ENCODE data around the gene UBE2H.
A peak's percentile ranks its signal among the peaks of the same experiment; 100 is the strongest.

The UBE2H gene

GRCh38 chr7:129804890-129805719, 147.7 kb downstream of the UBE2H start:
- H3K4me1 ChIP-seq (ENCODE audit: insufficient read depth, insufficient read length) = peaks cover 7% of the 10 kb centered on the region
- H3K36me3 ChIP-seq (ENCODE audit: insufficient read depth, insufficient read length, low read length) = no peaks in the 10 kb centered on the region
- DNase-seq (ENCODE audit: low read depth, low spot score) = no peak
- no peaks in the 10 kb centered on the region for H3K27me3 ChIP-seq (ENCODE audit: insufficient read depth, insufficient read length)
- no peak overlapping the region for H3K4me3 ChIP-seq (ENCODE audit: insufficient read length, low read depth)
- TF ChIP-seq SUZ12 (IDR thresholded peaks at IDR 0.05; ENCODE audit: extremely low read depth, insufficient read depth, insufficient read length) (no peak), YY1 (IDR thresholded peaks at IDR 0.05; ENCODE audit: insufficient read depth, insufficient read length) (no peak), ZNF274 (IDR thresholded peaks at IDR 0.05; ENCODE audit: low read depth, low read length) (no peak)
- no peak overlapping the region for H3K9ac ChIP-seq (ENCODE audit: insufficient read length, low read depth)
- no peaks in the 10 kb centered on the region for H3K9me3 ChIP-seq (ENCODE audit: insufficient read depth, low read length)

GRCh38 chr7:129804111-129804889, 148.5 kb downstream of the UBE2H start:
- Histone ChIP-seq H3K27me3 (ENCODE audit: insufficient read depth, insufficient read length) (no peaks in the 10 kb centered on the region), H3K9ac (ENCODE audit: insufficient read length, low read depth) (no peak overlapping the region), H3K4me3 (ENCODE audit: insufficient read length, low read depth) (no peak overlapping the region), H3K9me3 (ENCODE audit: insufficient read depth, low read length) (no peaks in the 10 kb centered on the region), H3K36me3 (ENCODE audit: insufficient read depth, insufficient read length, low read length) (no peaks in the 10 kb centered on the region), H3K4me1 (ENCODE audit: insufficient read depth, insufficient read length) (peaks cover 10% of the 10 kb centered on the region)
- TF ChIP-seq SUZ12 (IDR thresholded peaks at IDR 0.05; ENCODE audit: extremely low read depth, insufficient read depth, insufficient read length) (no peak), ZNF274 (IDR thresholded peaks at IDR 0.05; ENCODE audit: low read depth, low read length) (no peak), YY1 (IDR thresholded peaks at IDR 0.05; ENCODE audit: insufficient read depth, insufficient read length) (no peak)
- DNase-seq (ENCODE audit: low read depth, low spot score) = no peak

- Histone ChIP-seq H3K9ac (ENCODE audit: insufficient read length, low read depth) (peak overlapping the region; percentile 32), H3K4me1 (ENCODE audit: insufficient read depth, insufficient read length) (peaks cover 10% of the 10 kb centered on the region), H3K9me3 (ENCODE audit: insufficient read depth, low read length) (no peaks in the 10 kb centered on the region), H3K27me3 (ENCODE audit: insufficient read depth, insufficient read length) (no peaks in the 10 kb centered on the region), H3K4me3 (ENCODE audit: insufficient read length, low read depth) (no peak overlapping the region), H3K36me3 (ENCODE audit: insufficient read depth, insufficient read length, low read length) (no peaks in the 10 kb centered on the region)
- no peak for DNase-seq (ENCODE audit: low read depth, low spot score)
- TF ChIP-seq SUZ12 (IDR thresholded peaks at IDR 0.05; ENCODE audit: extremely low read depth, insufficient read depth, insufficient read length) (no peak), ZNF274 (IDR thresholded peaks at IDR 0.05; ENCODE audit: low read depth, low read length) (no peak), YY1 (IDR thresholded peaks at IDR 0.05; ENCODE audit: insufficient read depth, insufficient read length) (no peak)
These were observed 149.1 kb downstream of the UBE2H start for GRCh38 chr7:129803546-129804081.

- Histone ChIP-seq H3K4me3 (ENCODE audit: insufficient read length, low read depth) (no peak overlapping the region), H3K27me3 (ENCODE audit: insufficient read depth, insufficient read length) (no peaks in the 10 kb centered on the region), H3K9ac (ENCODE audit: insufficient read length, low read depth) (no peak overlapping the region), H3K36me3 (ENCODE audit: insufficient read depth, insufficient read length, low read length) (no peaks in the 10 kb centered on the region), H3K9me3 (ENCODE audit: insufficient read depth, low read length) (no peaks in the 10 kb centered on the region), H3K4me1 (ENCODE audit: insufficient read depth, insufficient read length) (peaks cover 10% of the 10 kb centered on the region)
- DNase-seq (ENCODE audit: low read depth, low spot score) = no peak
- no peak for TF ChIP-seq SUZ12 (IDR thresholded peaks at IDR 0.05; ENCODE audit: extremely low read depth, insufficient read depth, insufficient read length)
- TF ChIP-seq YY1 (IDR thresholded peaks at IDR 0.05; ENCODE audit: insufficient read depth, insufficient read length) = no peak
- no peak for TF ChIP-seq ZNF274 (IDR thresholded peaks at IDR 0.05; ENCODE audit: low read depth, low read length)
These were observed 150.9 kb downstream of the UBE2H start for GRCh38 chr7:129801882-129802281.

GRCh38 chr7:129800901-129801300, 151.9 kb downstream of the UBE2H start:
- no peaks in the 10 kb centered on the region for H3K36me3 ChIP-seq (ENCODE audit: insufficient read depth, insufficient read length, low read length)
- TF ChIP-seq ZNF274 (IDR thresholded peaks at IDR 0.05; ENCODE audit: low read depth, low read length) = no peak
- TF ChIP-seq YY1 (IDR thresholded peaks at IDR 0.05; ENCODE audit: insufficient read depth, insufficient read length) = no peak
- TF ChIP-seq SUZ12 (IDR thresholded peaks at IDR 0.05; ENCODE audit: extremely low read depth, insufficient read depth, insufficient read length) = no peak
- no peak overlapping the region for H3K4me3 ChIP-seq (ENCODE audit: insufficient read length, low read depth)
- H3K4me1 ChIP-seq (ENCODE audit: insufficient read depth, insufficient read length) = peaks cover 13% of the 10 kb centered on the region
- DNase-seq (ENCODE audit: low read depth, low spot score) = no peak
- H3K9me3 ChIP-seq (ENCODE audit: insufficient read depth, low read length) = no peaks in the 10 kb centered on the region
- H3K27me3 ChIP-seq (ENCODE audit: insufficient read depth, insufficient read length) = no peaks in the 10 kb centered on the region
- no peak overlapping the region for H3K9ac ChIP-seq (ENCODE audit: insufficient read length, low read depth)

GRCh38 chr7:129799350-129799955, 153.3 kb downstream of the UBE2H start:
- TF ChIP-seq SUZ12 (IDR thresholded peaks at IDR 0.05; ENCODE audit: extremely low read depth, insufficient read depth, insufficient read length) (no peak), YY1 (IDR thresholded peaks at IDR 0.05; ENCODE audit: insufficient read depth, insufficient read length) (no peak), ZNF274 (IDR thresholded peaks at IDR 0.05; ENCODE audit: low read depth, low read length) (no peak)
- Histone ChIP-seq H3K9me3 (ENCODE audit: insufficient read depth, low read length) (no peaks in the 10 kb centered on the region), H3K4me1 (ENCODE audit: insufficient read depth, insufficient read length) (peaks cover 9% of the 10 kb centered on the region), H3K27me3 (ENCODE audit: insufficient read depth, insufficient read length) (no peaks in the 10 kb centered on the region), H3K9ac (ENCODE audit: insufficient read length, low read depth) (no peak overlapping the region), H3K36me3 (ENCODE audit: insufficient read depth, insufficient read length, low read length) (no peaks in the 10 kb centered on the region), H3K4me3 (ENCODE audit: insufficient read length, low read depth) (no peak overlapping the region)
- DNase-seq (ENCODE audit: low read depth, low spot score) = no peak

Measured in NT2/D1 (cell line).